Measurements from ENCODE around the gene HTR3B. TPM values are rescaled to one million over a fixed set of nuclear protein-coding genes. Genes with fewer than 3 reads are reported as not detected.

Gene HTR3B
- polyA plus RNA-seq, 1 of the 3 experiments (the other 2 are of a cell fraction): not detected

DNA sequence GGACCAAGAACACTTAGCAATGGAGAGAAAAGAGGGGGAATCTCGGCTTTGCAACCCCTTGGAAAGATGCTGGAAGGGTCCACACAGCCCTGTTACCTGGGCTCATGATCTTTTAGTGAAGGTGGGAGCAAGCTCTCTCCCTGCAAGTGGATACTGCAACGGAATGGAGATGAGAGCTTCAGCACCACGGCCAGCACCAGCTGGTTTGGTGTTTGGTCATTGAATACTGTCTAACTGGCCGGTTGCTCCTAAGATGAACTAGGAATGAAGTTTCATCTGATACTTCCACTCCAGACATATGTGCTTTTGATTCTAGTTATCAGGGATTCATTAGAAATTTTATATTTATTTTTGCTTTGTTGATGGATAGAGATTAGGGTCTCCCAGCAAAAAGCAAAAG lies 86.6 kb downstream of the HTR3B start:
- Histone ChIP-seq H3K9me2 (no peaks in the 10 kb centered on the region), H3K36me3 (replicated peaks in 1 of 2; ENCODE audit: control insufficient read depth in 1 of 2, insufficient read depth in 2 of 2, low read length in 1 of 2) (no peaks in the 10 kb centered on the region), H3F3A (replicated peaks; ENCODE audit: insufficient read depth) (no peaks in the 10 kb centered on the region), H3K4me2 (no peak overlapping the region), H3K4me1 (ENCODE audit: control insufficient read depth in 1 of 2, insufficient read depth in 2 of 2, low read depth in 1 of 2, low read length in 1 of 2) (peaks cover 0 to 16% of the 10 kb centered on the region in 2 experiments; a peak in 1 of 4 replicates), H2AFZ (ENCODE audit: low read depth) (no peak overlapping the region), H3K27ac (ENCODE audit: low read depth in 2 of 2, low read length in 1 of 2) (no peak overlapping the region), H3K27me3 (ENCODE audit: insufficient read depth) (no peaks in the 10 kb centered on the region), H3K9me3 (no peaks in the 10 kb centered on the region), H4K20me1 (ENCODE audit: insufficient read depth) (no peaks in the 10 kb centered on the region), H3K4me3 (ENCODE audit: low read depth in 2 of 2, low read length in 1 of 2) (no peak overlapping the region), H3K9ac (no peak overlapping the region), H3K79me2 (ENCODE audit: insufficient read depth) (no peaks in the 10 kb centered on the region)
- TF ChIP-seq RXRA (IDR thresholded peaks at IDR 0.05; ENCODE audit: borderline replicate concordance, low read depth) (no peak), JUND (IDR thresholded peaks at IDR 0.05) (no peak)
- TF ChIP-seq, protein P1, sequence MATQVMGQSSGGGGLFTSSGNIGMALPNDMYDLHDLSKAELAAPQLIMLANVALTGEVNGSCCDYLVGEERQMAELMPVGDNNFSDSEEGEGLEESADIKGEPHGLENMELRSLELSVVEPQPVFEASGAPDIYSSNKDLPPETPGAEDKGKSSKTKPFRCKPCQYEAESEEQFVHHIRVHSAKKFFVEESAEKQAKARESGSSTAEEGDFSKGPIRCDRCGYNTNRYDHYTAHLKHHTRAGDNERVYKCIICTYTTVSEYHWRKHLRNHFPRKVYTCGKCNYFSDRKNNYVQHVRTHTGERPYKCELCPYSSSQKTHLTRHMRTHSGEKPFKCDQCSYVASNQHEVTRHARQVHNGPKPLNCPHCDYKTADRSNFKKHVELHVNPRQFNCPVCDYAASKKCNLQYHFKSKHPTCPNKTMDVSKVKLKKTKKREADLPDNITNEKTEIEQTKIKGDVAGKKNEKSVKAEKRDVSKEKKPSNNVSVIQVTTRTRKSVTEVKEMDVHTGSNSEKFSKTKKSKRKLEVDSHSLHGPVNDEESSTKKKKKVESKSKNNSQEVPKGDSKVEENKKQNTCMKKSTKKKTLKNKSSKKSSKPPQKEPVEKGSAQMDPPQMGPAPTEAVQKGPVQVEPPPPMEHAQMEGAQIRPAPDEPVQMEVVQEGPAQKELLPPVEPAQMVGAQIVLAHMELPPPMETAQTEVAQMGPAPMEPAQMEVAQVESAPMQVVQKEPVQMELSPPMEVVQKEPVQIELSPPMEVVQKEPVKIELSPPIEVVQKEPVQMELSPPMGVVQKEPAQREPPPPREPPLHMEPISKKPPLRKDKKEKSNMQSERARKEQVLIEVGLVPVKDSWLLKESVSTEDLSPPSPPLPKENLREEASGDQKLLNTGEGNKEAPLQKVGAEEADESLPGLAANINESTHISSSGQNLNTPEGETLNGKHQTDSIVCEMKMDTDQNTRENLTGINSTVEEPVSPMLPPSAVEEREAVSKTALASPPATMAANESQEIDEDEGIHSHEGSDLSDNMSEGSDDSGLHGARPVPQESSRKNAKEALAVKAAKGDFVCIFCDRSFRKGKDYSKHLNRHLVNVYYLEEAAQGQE (IDR thresholded peaks at IDR 0.05; ENCODE audit: low read depth, low read length): peak; percentile 96
- WGBS (ENCODE audit: low lambda C conversion rate): 39% methylated on average over 4 of the region's 4 CpGs
- ChIA-PET CTCF (interaction anchor here (0.7 to 11.0 kb wide), 8 partner anchors 10 to 290 kb away, joined by 3 to 329 read pairs (median 31); partner anchors contain the start of gene HTR3A), POLR2A (no interaction called here)
- no peak for DNase-seq

GRCh38 chr11:113991718-113992458 lies 87.3 kb downstream of the HTR3B start:
- 7% methylated on average over 7 of the region's 7 CpGs for WGBS (ENCODE audit: low lambda C conversion rate)
- no peaks in the 10 kb centered on the region for H3K27me3 ChIP-seq (ENCODE audit: insufficient read depth)

More at GRCh38 chr11:113991718-113992458, 87.3 kb downstream of the HTR3B start:
- peak; percentile 73 for DNase-seq
- no peaks in the 10 kb centered on the region for H3F3A ChIP-seq (replicated peaks; ENCODE audit: insufficient read depth)
- no peak overlapping the region for H3K27ac ChIP-seq (ENCODE audit: low read depth in 2 of 2, low read length in 1 of 2)
- peaks cover 0 to 16% of the 10 kb centered on the region in 2 experiments; a peak in 1 of 4 replicates for H3K4me1 ChIP-seq (ENCODE audit: control insufficient read depth in 1 of 2, insufficient read depth in 2 of 2, low read depth in 1 of 2, low read length in 1 of 2)
- no peaks in the 10 kb centered on the region for H3K36me3 ChIP-seq (replicated peaks in 1 of 2; ENCODE audit: control insufficient read depth in 1 of 2, insufficient read depth in 2 of 2, low read length in 1 of 2)
- H3K9ac ChIP-seq: no peak overlapping the region
- H3K4me3 ChIP-seq (ENCODE audit: low read depth in 2 of 2, low read length in 1 of 2): no peak overlapping the region
- no peaks in the 10 kb centered on the region for H3K9me2 ChIP-seq
- H4K20me1 ChIP-seq (ENCODE audit: insufficient read depth): no peaks in the 10 kb centered on the region
- no peaks in the 10 kb centered on the region for H3K79me2 ChIP-seq (ENCODE audit: insufficient read depth)
- H3K9me3 ChIP-seq: no peaks in the 10 kb centered on the region
- H3K4me2 ChIP-seq: no peak overlapping the region
- CTCF ChIA-PET: interaction anchor here (0.7 to 11.0 kb wide), 11 partner anchors 9 to 317 kb away, joined by 3 to 329 read pairs (median 6); partner anchors contain the start of gene HTR3A
- TF ChIP-seq CHD2 (IDR thresholded peaks at IDR 0.05; ENCODE audit: low read length, partially characterized antibody) (no peak), SIN3A (IDR thresholded peaks at IDR 0.05; ENCODE audit: borderline replicate concordance, low read depth, low read length) (no peak), MAX (IDR thresholded peaks at IDR 0.05; ENCODE audit: low read depth) (no peak), GABPA (IDR thresholded peaks at IDR 0.05; ENCODE audit: low read depth) (no peak), NRF1 (IDR thresholded peaks at IDR 0.05; ENCODE audit: low read depth, low read length) (no peak), MXI1 (IDR thresholded peaks at IDR 0.05; ENCODE audit: low read depth, low read length) (no peak), FOSL2 (IDR thresholded peaks at IDR 0.05; ENCODE audit: borderline replicate concordance, low read depth) (no peak), RAD21 (IDR thresholded peaks at IDR 0.05; ENCODE audit: low read length) (no peak)
- TF ChIP-seq, protein P2, sequence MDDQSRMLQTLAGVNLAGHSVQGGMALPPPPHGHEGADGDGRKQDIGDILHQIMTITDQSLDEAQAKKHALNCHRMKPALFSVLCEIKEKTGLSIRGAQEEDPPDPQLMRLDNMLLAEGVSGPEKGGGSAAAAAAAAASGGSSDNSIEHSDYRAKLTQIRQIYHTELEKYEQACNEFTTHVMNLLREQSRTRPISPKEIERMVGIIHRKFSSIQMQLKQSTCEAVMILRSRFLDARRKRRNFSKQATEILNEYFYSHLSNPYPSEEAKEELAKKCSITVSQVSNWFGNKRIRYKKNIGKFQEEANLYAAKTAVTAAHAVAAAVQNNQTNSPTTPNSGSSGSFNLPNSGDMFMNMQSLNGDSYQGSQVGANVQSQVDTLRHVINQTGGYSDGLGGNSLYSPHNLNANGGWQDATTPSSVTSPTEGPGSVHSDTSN (IDR thresholded peaks at IDR 0.05): no peak
- POLR2A ChIA-PET: no interaction called here
- no peak overlapping the region for H2AFZ ChIP-seq (ENCODE audit: low read depth)
